Amniotic epithelial cell (primary cell): ENCODE results near the gene CAMK4.

Experiments used
- DNase-seq: peaks from one replicate; pipeline ENCODE4 v3.0.0-alpha.2; 2010; ENCODE audit warnings: low read depth

Gene CAMK4

DNA sequence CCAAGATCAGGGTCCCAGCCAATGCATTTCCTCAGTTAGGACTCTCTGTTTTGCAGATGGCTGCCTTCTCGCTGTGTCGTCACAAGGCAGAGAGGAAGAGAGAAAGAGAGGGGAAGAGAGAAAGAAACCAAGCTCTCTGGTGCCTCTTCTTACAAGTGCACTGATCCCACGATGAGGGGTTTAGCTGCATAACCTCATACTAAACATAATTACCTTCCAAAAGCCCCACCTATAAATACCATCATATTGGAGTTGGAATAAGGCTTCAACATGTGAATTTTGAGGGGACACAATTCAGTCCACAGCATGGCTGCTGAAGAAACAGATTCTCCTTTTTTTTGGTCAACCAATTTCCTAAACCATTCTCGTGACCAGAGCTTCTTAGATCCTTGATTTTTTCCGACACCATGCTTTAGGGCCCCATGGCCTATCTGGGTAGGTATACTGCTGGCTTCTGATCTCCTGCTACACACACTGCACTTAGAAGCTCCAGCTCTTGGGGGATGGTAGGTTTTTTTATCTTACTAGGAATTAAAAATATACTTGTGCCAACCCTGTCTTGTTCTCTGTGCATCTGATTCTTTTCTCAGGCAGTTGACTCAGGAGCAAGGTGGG is 5.1 kb downstream of the CAMK4 start:
- no peak for DNase-seq

DNA sequence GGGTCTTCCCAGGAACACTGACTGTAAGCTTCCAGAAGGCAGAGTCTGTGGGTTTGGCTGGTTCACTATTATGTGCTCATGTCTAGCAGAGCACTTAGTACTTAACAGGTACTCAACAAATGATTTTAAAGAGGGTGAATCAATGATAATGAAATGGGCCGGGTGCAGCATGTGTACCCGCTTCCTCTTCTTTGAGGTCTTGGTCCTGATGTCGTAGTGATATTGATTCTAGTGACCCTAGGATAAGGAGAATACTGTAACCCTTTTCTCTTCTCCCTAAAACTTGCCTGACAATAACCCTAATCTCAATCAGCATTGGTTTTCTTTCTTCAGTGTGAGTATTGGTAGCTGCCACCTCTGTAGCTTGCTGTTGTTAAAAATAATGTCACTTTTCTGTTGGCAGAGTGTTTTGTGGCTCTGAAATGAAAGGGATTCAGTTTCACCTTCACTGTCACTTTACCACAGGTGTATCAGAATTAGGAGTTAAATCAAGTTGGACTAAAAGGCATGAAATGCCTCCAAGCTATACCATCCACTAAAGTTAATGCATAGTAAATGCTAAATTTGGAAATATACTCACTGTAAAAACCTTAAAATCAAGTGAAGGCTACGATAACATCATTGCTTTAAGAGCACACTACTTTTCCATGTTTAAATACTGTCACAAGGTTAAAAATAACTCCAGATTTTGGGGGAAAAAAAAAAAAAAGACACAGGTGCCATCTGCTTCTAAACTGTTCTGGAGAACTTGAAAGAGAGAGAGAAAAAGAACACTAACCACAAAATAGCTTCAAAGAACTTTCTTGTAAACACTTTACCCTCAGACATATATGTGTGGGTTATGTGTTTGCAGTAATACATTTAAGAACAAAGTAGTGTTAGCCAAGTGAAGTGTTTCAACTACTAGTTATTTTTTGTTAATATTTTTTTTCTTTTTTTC is 6.0 kb downstream of the CAMK4 start:
- no peak for DNase-seq

DNA sequence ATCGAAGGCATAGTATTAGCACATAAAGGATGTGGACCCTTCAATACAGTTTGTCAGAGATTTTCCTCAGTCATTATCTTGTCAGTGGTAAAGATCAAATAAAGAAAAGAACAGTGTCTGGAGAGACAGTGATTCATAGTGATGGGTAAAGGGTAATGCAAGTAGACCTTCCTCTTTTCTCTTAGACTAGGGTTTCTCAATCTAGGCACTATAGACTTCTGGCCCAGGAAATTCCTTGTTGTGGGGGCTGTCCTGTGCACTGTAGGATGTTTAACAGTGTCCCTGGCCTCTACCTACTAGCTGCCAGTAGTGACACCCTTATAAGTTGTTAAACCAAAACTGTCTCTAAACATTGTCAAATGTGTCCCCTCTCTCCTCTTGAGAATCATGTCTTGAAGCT is 6.9 kb downstream of the CAMK4 start:
- no peak for DNase-seq

DNA sequence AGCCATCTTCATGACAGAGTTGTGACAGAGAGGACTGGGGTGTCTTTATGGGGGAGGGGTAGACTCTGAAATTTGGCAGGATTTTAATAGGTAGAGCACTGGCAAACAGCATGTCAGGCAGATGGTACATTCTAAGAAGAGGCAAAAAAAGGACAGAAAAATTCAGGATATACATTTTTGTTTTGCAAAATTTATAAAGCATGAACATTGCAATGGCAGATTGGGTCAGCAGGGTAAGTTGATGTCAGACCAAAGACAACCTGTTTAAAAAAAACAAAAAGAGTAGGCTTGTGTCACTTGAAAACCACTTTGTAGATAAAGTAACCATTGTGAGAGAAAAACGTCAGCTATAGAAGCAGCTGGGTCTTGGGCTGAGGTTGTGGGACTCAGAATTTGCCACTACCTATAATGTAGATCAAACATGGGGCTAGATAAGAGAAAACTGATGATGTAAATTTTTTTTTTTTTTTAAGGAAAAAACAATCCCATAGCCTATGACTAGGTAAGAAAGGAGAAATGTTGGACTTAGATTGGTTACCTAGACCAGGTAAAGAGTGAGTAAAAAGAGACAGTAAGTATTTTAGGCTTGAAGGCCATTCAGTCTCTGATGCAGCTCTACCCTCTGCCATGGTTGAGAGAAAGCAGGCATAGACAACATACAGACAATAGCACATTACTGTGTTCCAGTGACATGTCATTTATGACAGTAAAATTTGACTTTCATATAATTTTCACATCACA is 8.3 kb downstream of the CAMK4 start:
- no peak for DNase-seq

DNA sequence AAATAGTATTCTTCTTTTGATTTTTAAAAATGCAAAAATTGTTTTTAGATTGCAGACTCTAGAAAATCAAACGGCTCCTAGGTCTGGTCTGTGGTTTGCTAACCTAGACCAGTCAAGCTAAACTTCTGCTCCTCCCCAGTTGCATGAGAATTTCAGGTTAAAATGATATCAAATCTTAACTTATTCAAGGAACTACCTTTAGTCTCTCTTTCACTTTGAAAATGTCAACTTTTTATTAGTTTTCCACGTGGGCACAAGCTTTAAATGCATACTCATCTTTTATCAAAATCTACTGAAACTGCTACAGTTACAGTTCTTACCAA is 8.8 kb downstream of the CAMK4 start:
- DNase-seq, result no peak

DNA sequence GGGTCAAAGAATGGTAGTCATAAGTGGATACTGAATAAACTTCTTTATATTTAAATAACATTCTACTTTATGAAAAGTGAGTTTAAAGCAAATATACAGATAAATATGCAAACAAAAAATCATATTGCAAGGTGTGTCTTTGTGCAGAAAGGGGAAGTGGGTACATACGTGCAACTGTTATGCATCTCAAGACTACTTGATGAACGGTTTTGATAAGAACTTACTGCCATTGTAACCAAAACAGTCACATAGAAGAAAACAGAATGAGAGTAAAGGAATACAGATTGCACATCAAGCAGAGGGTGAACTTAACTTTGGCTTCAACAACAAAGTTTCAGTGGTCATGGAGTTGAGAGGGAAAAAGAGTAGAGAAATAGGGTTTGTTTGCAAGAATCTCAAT is 9.9 kb downstream of the CAMK4 start:
- no peak for DNase-seq

DNA sequence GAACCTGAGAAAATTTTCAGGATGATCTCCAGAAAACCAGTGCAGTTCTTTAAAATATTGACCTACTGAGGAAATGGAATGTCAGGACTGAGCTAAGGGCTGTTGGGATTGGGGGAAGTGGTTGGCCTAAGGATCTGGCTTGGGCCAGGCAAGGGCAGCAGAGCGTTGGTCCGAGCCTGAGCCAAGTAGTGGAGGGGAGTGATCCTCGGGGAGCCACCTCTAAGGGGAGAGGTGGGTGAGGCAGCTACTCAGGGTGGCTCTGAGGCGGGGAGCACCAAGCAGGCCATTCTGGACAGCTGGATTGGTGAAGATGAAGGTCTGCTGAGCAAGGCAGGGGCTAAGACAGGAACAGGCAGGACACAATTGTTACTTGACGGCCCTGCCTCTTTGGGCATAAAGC is 11.5 kb downstream of the CAMK4 start:
- no peak for DNase-seq

DNA sequence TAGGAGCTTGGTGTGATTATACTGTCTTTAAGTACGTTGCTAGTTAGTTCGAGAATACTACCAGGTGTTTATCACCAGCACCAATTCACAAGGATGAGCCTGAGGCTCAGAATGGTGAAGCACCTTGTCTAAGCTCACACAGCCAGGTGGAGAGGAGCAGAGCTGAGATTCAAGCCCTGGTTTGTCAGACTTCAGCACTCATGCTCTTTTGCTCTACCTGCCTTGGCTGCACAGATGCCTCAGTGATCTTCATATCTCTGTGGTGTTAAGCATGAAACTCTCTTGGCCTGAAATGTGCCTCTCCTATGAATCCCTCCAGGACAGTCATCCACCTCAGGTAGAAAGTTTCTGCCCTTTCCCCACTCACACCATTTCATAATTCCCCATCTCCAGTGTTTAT is 12.2 kb downstream of the CAMK4 start:
- no peak for DNase-seq

DNA sequence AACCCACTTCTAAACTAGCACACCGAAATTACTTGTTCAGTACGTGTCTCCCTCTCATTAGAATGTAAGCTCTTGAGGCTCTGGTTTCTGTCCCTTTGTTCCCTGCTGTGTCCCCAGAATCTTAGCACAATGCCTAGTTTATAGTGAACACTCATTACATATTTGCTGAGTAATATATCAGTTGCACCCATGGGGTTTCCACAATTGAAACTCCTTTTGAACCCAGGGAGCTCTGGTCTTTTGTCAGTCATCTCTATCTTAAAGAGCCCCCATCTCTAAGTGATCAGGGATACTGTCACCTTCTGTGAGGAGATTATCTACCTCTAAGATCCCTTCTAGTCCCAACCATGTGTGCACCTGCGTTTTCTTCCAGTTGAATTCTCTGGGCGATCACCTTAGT is 12.8 kb downstream of the CAMK4 start:
- no peak for DNase-seq

DNA sequence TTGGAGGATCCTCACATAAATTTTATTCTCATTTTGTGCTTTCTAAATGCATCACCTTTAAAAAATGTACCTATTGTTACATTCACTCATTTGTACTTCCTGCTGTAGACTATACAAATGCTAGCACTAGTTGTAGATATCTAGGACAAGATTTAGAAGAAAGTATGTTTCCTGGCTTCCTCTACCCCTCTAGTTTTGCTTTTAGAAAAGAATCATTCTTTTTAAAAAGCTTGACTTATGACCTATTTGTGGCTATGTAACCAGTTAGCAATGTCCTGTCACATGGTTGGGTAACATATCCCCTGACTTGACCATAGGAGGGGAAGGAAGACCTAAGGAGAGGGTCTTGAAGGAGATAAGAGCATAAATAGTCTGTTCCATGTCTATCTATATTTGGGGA is 13.3 kb downstream of the CAMK4 start:
- no peak for DNase-seq

DNA sequence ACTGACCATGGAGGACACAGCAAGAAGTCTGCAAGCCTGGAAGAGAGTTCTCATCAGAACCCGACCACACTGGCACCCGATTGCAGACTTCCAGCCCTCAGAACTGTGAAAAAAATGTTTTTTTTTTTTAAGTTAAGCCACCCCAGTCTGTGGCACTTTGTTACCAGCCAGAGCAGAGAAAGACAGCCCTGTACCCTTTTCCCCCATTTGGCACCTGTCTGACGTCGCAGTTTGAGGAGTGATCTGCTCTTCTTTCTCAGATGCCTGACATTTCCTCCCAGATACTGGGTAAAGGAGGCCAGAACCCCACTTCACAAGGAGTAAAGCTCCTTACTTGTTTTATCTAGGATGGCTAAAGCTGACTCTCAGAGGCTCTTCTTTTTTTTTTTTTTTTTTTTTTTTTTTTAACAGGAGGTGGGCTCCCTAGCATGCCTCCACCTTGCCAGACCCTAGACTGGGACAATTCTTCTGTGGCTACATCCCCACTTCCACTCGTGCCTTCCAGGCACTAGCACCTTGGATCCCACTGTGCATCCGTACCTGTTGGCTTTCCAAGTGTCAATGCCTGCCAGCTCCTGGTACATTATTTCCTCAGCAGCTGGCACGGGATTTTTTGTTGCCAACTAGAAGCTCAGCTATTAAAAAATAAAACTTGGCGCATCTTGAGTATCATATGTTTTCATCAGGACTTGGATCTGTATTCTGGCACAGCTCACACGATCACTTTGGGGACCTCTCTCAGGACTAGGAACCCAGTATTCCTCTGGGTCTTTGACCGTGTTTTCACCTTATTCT is 14.4 kb downstream of the CAMK4 start:
- no peak for DNase-seq

DNA sequence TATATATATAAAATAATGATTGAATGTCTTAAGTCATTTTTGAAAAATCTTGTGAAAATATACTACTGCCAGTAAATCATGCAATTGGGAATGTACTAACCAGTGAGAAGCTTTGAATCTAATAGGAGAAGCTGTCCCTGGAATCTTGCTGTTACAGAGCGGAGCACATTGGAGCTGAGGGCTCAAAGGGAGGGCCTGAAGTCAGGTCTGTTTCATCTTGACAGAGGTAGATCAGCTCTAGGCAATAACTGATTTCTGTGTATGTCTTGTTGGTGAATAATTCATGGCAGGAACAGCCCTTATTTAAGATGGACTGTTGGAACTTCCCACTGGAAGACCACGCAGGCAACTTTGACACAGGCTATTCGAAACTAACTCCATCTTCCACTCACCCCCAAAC is 17.5 kb downstream of the CAMK4 start:
- DNase-seq, result no peak

DNA sequence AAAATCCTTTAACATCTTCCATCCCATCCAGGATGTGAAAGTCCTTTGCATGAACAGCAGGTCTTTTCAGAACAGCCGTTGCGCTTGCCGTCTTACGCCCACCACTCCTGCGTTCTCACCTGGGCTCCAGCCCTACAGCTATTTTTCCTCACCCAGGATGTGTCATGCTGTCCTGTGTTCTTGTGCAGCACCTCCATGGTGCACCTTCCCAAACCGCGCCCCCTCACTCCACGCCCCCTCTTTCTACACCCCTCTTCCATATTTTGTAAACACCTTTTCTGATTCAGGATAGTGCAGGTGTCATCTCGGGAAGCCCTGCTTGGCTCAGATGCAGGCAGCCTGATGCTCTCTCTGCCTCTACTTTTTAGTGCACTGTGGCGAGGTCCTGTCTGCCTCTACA is 18.4 kb downstream of the CAMK4 start:
- no peak for DNase-seq

DNA sequence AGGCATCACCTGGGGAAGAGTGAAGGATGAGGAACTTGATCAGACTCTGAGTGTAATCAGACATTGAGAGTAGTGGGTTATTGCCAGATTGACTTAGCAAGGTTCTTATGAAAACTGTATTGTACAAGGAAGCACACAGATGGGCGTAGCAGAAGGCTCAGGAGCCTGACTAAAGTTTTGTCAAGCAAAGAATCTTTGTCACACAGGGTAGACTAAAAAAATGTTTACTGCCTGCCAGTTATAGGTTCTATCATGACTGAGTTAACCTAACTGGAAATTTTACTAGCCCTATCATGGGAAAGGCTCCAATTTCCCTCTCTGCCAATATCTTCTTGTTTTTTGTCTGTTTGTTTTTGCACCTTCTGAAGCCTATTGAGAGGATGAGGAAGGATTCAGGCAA is 19.1 kb downstream of the CAMK4 start:
- no peak for DNase-seq

DNA sequence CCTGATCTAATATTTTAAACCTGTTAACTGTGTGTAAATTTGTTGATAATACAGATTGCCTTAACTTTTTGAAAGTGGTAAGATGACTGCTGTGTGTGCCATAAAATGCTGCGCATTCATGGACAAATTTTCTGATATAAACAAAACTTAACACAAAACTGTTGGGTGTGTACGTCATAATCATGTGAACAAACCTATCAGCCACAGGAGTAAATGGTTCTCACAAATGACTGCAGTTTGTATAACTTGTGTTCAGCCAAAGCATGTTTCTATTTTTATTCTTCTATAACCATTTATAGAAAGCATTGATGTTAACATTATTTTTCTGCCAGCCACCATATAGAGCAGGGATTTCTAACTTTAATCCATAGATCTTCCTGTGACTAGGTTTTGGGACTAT is 21.5 kb downstream of the CAMK4 start:
- DNase-seq, result no peak

DNA sequence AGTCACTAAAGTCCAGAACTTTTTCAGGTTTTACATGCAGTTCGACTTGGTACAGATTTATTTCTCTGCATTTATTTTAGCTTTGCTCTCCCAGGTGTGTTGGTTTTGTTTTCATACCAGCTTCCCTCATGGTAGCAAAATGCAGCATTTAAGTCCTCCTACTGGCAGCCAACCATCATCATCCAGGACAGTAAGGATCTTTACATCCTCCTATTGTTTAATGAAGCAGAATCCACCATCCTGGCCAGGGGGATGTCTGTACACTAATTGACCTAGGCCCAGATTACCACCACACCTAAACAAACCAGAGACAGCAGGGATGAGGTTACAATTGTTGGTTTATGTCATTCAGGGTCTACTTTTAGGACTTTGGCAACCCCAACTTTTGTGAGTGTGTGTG is 22.3 kb downstream of the CAMK4 start:
- no peak for DNase-seq

DNA sequence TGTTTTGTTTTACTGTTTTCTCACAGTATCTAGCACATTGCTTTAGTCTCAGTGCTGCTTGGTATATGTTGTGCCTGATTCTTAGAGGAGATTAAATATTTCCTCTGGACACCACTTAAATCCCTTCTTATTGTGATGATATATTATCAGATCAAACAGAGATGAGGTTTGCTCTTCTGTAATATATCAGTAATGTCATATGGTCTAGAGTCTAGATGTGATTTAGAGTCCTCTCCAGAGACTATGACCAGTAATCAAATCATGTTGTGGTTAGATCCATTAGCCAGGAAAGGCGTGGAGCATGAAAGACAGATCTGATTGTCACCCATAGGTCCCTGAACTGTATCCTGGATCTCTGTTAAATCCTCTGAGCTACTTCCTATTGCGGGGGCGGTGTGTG is 24.4 kb downstream of the CAMK4 start:
- DNase-seq, result no peak

DNA sequence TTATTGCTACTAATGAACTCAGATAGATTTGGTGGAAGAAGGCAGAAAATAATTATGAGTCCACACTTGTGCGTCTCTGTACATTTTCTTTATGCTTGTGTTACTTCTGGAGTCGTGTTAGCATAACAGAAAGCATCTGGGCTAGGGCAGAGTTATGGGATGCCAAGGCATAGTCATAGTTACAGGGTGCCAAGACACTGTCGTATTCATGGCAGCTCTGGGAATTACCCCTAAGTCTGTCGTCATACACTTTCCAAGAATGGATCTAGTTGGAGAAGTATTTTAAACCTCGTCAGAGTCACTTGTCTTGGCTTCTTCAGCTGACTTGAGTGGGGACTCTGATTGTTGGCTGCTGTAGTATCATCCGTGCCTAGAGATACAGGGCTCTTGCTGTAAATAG is 27.7 kb downstream of the CAMK4 start:
- no peak for DNase-seq

DNA sequence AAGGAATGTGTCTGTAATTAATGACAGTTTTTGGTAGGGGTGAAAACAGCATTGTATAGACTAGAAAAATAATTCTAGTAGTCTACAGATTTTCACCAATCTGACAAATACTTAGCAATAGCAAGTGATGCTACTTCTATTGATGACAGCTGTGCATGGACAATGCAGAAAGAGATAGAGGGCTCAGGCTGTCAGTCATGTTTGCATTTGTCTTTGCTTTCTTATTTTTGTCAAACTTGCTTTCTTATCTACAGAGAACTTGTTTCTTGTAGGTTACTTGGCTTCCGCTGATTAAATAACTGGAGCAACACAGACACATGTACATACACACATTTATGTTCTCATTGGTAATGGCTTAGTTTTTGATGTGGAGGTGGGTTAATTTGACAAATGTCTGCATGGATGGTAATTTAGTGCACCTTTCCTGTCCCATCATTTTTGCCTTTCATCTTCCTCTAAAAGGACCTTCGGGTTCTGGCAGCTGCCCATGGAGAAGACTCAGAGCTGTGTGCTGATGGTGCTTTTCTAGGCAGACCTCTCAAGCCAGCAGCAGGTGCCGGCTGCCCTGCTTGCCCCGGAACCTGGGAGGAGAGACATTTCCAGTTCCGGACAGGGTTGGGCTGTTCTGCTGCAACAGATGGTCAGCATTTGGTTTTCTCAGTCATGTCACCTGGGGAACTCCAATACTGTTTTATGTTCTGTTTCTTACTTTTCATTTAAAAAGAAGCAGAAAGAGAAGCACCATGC is 28.8 kb downstream of the CAMK4 start:
- no peak for DNase-seq

DNA sequence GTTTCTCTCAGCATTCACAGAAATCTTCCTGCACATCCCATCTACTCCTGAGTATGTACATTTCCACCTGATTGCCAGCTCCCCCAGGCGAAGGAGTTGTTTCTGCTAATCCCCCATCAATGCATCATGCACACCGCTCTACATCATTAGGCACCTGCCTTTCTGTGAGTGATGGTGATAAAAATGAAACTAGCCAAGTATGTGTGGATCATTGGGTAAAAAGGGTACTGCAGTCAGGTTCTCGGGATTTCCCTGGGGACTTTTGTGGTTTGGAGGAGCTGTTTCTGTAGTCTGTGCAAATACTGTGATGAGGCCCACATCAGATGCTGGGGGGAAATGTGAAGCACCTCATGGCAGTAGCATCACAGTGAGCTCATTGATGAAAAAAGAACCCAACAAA is 30.4 kb downstream of the CAMK4 start:
- DNase-seq, result no peak

DNA sequence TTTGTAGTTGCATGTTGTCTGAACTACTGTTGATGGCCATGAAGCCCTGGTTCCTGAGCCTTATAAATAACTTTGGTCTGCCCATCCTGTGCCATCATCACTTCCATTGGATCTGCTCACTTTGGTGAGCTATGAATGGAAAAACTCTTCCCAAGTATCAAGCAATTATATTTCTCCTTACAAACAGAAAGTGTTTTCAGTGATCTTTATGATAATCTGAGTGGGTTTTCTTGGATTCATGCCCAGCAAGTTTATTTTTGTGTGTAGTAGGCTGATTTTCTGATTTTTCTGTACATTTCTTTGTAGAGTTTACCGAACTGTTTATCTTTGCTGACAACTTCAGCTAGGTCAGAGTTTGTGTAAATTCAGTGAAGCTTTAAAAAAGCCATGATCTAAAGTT is 31.0 kb downstream of the CAMK4 start:
- no peak for DNase-seq

DNA sequence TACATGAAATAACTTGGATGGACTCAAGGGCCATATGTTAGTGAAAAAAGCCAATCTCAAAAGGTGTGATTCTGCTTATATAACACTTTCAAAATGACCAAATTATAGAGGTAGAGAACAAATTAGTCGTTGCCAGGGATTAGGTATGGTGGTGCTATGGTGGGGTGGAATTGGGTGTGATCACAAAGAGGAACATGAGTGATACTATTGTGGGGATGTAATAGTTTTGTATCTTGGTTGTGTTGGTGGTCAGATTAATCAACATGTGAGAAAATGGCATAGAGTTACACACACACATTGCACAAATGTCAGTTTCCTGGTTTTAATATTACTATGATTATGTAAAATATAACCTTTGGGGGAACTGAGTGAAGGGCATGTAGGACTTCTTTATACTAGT is 31.9 kb downstream of the CAMK4 start:
- DNase-seq, result no peak
